Fibroblast of the aortic adventitia (primary cell): Measurements from ENCODE around the gene JAZF1. TPM values are rescaled to one million over a fixed set of nuclear protein-coding genes. Genes with fewer than 3 reads are reported as not detected.
"Not testable (repeated sequence)": the region's sequence is repeated elsewhere in the genome, so short reads cannot be mapped to it uniquely, and the experiment has no call there.

Experiments used
- DNase-seq: peaks from one replicate; pipeline ENCODE4 v3.0.0-alpha.2; 2010; ENCODE audit warnings: low read depth
- H3K4me3 ChIP-seq: 2 replicates; pipeline ENCODE4 v1.5.1; 2011; ENCODE audit warnings: low read depth, mild to moderate bottlenecking, control low read depth, low read length, moderate library complexity
- total RNA-seq: library from RNA; depleted of rRNA; stranded (reverse); fragments of >200 nt; gene quantifications from 2 replicates; pipeline ENCODE4 v1.2.3, GENCODE V29; 2012; ENCODE audit warnings: low replicate concordance
- TF ChIP-seq, protein P1 (sequence below): IDR thresholded peaks from 2 replicates; pipeline ENCODE4 v1.5.1; 2011; ENCODE audit warnings: mild to moderate bottlenecking, low read length, control low read depth, inconsistent platforms; ENCODE audit not compliant: insufficient read depth

Gene JAZF1
- total RNA-seq, 1 donor: 8.3 TPM

DNA sequence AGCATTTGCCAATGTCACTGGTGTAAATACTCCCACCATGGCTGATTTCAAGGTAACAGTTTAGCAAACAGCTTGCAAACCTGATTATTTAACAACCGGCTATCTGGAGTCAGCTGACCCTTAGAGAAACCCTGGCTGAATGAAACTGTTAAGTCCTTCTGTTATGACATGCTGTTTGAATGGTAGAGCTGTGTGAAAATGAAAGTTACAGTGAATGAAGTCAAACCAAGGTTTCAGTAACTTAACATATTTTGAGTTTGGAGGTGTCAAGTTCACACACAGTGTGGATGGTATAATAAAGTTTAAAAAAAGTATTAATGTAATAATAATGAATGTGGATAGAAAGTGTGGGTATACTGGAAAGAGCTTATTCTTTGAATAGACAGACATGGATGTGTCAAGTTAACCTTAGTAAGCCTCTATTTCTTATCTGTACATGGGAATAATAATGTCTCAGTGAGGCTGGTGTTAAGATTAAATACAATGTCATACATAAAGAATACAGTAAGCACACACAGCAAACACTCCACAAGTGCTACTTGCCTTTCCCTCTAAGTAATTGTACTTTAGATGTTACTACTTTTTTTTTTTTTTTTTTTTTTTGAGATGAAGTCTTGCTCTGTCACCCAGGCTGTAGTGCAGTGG, 290.3 kb downstream of the JAZF1 start:
- TF ChIP-seq, protein P1, sequence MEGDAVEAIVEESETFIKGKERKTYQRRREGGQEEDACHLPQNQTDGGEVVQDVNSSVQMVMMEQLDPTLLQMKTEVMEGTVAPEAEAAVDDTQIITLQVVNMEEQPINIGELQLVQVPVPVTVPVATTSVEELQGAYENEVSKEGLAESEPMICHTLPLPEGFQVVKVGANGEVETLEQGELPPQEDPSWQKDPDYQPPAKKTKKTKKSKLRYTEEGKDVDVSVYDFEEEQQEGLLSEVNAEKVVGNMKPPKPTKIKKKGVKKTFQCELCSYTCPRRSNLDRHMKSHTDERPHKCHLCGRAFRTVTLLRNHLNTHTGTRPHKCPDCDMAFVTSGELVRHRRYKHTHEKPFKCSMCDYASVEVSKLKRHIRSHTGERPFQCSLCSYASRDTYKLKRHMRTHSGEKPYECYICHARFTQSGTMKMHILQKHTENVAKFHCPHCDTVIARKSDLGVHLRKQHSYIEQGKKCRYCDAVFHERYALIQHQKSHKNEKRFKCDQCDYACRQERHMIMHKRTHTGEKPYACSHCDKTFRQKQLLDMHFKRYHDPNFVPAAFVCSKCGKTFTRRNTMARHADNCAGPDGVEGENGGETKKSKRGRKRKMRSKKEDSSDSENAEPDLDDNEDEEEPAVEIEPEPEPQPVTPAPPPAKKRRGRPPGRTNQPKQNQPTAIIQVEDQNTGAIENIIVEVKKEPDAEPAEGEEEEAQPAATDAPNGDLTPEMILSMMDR: no peak
- H3K4me3 ChIP-seq: no peak overlapping the region
- no peak for DNase-seq

DNA sequence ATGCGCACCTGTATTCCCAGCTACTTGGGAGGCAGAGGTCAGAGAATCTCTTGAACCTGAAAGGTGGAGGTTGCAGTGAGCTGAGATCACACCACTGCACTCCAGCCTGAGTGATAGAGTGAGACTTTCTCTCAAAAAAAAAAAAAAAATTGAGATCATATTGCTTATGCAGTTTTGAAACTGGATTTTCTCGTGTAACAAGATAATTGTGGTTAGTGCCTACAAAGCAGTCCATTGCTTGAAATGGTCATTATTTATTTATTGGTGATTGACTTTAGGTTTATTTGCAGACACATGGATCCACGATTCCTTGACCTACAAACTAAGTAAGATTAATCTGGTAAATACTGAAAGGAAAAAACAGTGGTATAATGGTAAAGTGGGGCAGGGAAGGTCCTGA, 290.8 kb downstream of the JAZF1 start:
- no peak overlapping the region for H3K4me3 ChIP-seq
- TF ChIP-seq, protein P1: no peak
- DNase-seq: no peak

DNA sequence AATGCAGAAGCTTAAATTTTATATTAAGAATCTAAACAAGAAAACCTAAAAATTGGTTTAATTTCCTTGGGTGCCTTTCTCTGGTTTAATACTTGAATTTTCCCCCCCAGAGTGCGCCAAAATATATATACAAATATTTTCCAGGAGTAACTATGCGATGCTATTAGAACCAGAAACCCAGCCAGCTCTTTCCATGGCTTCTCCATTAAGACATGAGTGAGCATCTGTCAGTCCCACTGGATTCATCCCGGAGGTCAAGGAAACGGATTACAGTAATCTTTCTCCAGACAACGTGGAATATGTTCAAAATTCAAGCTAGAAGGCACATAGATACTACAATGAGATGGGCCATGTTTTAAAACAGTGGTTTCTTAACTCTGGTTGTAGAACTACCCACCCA, 291.9 kb downstream of the JAZF1 start:
- TF ChIP-seq, protein P1: no peak
- H3K4me3 ChIP-seq: no peak overlapping the region
- DNase-seq: no peak

DNA sequence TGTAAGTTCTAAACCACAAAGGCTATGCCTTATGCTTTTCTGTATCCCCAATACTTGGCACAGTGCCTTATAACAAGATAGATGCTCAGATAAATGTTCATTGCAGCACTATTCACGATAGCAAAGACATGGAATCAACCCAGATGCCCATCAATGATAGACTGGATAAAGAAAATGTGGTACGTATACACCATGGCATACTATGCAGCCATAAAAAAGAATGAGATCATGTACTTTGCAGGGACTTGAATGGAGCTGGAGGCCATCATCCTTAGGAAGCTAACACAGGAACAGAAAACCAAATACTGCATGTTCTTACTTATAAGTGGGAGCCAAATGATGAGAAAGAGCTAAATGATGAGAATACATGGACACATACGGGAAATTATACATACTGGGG, 293.9 kb downstream of the JAZF1 start:
- DNase-seq, H3K4me3 ChIP-seq: not testable (repeated sequence)

DNA sequence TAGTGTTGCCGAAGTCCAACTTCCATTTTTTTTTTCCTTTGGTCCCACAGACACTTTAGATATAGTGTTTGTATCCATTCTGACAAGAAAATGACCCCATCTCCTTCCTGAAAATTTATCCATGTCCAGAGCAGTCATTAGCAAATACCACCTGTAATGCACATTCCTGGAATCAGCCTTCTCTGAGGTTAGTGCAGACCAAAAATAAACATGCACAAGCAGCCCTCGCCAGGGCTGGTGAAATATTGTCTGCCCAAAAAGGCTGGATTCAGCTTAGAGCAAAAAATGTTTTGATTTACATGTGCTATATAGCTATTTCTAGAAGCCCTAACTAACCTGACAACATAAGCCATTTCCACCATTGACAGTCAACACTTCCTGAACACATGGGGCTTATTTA, 294.9 kb downstream of the JAZF1 start:
- H3K4me3 ChIP-seq: no peak overlapping the region
- no peak for DNase-seq
- TF ChIP-seq, protein P1: no peak

DNA sequence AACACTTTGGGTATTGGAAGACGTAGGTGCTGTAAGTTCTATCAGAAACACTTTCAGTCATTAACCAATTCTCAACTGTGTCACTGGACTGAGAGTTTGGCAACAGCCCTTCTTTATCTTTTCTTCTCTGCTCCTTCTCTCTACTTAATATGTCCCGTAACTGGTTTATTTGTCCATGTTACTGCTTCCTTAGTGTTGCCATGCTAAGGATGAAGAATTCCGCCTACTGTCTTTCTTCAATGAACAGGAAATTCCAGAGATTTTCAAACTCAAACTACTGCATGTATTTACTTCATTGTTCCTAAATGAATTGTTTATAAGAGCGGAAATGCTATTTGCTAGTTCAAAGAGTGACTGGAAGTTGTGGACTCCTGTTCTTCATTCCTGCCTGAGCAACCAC, 296.9 kb downstream of the JAZF1 start:
- no peak for DNase-seq
- H3K4me3 ChIP-seq: no peak overlapping the region
- TF ChIP-seq, protein P1: no peak

DNA sequence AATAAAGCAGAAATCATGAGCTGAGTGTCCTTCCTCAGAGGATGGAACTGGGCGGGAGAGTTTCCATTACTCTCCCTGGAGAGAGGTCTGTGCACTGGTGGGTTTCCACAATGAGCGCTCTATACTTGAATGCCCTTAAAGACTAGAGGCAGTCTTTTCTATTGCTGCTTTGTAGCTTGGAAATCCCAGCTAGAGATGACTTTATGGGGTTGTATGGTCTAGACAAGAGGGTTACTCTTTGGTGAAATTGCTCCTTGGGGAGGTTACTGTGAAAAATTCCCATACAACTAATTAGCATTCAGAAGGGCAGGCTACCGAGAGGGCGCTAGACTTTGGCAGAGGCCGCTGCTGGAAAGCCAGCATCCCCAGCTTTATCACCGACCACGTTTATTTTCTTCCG, 303.8 kb downstream of the JAZF1 start:
- H3K4me3 ChIP-seq: no peak overlapping the region
- DNase-seq: no peak
- TF ChIP-seq, protein P1: no peak
